IPS DF 6.9 (cell line): ENCODE data around the gene CEBPZOS.
"Not testable (repeated sequence)": the region's sequence is repeated elsewhere in the genome, so short reads cannot be mapped to it uniquely, and the experiment has no call there.

Experiments used
- DNase-seq: peaks from one replicate; pipeline ENCODE4 v3.0.0-alpha.2; 2013; ENCODE audit warnings: low read depth, low spot score
- H3K27ac ChIP-seq: one replicate; pipeline ENCODE4 v1.5.1; 2013; ENCODE audit warnings: low read length, control low read depth
- H3K27me3 ChIP-seq: 2 replicates; pipeline ENCODE4 v1.6.1; 2013; ENCODE audit warnings: mild to moderate bottlenecking, low read length; ENCODE audit not compliant: control insufficient read depth, insufficient read depth
- H3K36me3 ChIP-seq: 2 replicates; pipeline ENCODE4 v1.6.1; 2013; ENCODE audit warnings: low read length; ENCODE audit not compliant: control insufficient read depth, insufficient read depth
- H3K4me1 ChIP-seq: 2 replicates; pipeline ENCODE4 v1.6.1; 2013; ENCODE audit warnings: low read length; ENCODE audit not compliant: control insufficient read depth, insufficient read depth
- H3K4me3 ChIP-seq: 2 replicates; pipeline ENCODE4 v1.5.1; 2013; ENCODE audit warnings: mild to moderate bottlenecking, low read length
- H3K9me3 ChIP-seq: 2 replicates; pipeline ENCODE4 v1.6.1; 2013; ENCODE audit warnings: low read length, inconsistent platforms; ENCODE audit not compliant: control insufficient read depth, insufficient read depth
- WGBS: extraction: QIAGEN DNeasy Blood & Tissue Kit; methylation state at CpG from one replicate; pipeline ENCODE4 v1.1.7; 2013; ENCODE audit warnings: mixed read lengths, missing lambda C conversion rate; ENCODE audit not compliant: insufficient read length, insufficient coverage; 5-methylcytosine and 5-hydroxymethylcytosine counted together

Gene CEBPZOS

DNA sequence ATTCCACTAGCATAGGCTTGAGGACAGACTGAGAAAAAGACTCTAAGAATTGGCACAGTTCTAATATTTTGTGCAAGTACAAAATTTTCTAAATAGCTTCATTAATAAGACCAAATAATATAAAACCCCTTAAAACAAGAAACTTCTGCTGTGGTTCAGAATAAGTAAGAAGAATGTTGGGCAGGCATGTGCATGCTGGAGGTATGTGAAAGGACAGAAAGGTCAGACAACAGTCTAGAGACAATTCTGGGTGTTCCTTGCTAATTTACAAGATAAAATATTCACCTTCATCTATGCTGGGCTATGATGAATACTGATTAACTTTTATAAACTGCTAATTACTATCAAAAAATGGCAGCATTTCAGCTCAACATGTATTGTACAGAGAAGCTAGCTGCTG lies 14.9 kb downstream of the CEBPZOS start:
- no peaks in the 10 kb centered on the region for H3K4me1 ChIP-seq
- H3K27me3 ChIP-seq: no peaks in the 10 kb centered on the region
- DNase-seq: no peak
- H3K27ac ChIP-seq: no peak overlapping the region
- H3K36me3 ChIP-seq: peaks cover 34% of the 10 kb centered on the region; the same call in 1 of the 2 replicates
- no peaks in the 10 kb centered on the region for H3K9me3 ChIP-seq
- no peak overlapping the region for H3K4me3 ChIP-seq

- WGBS: 100% methylated on average over 1 of the region's 3 CpGs
- Histone ChIP-seq H3K36me3 (peaks cover 31% of the 10 kb centered on the region; the same call in 1 of the 2 replicates), H3K27ac (no peak overlapping the region)
Measured at GRCh38 chr2:37211939-37212338, 15.6 kb downstream of the CEBPZOS start.

DNA sequence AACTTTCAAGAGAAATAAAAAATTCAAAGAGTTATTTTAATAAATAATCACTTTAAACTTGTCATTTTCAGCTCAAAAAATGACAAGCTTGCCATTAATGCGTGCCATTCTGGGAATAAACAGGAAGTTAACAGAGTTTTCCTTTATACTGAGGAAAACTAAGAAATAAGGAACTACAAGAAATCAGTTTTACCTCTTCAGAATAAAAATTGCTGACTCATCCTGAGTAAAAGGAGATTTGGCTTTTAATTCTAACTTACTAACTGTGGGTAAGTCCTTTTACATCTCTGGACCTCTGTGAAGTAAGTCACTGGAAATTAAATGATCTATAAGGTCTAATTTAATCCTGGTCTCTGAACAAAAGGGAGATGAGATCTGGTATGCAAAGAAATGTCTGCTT lies 19.0 kb downstream of the CEBPZOS start:
- H3K27ac ChIP-seq: no peak overlapping the region
- WGBS: no CpG with 5 or more reads among the region's 1 CpG
- no peak for DNase-seq
- H3K36me3 ChIP-seq: peaks cover 26% of the 10 kb centered on the region; the same call in 1 of the 2 replicates
- H3K9me3 ChIP-seq: no peaks in the 10 kb centered on the region
- no peaks in the 10 kb centered on the region for H3K4me1 ChIP-seq
- H3K27me3 ChIP-seq: no peaks in the 10 kb centered on the region
- H3K4me3 ChIP-seq: no peak overlapping the region

More at GRCh38 chr2:37211939-37212338, 15.6 kb downstream of the CEBPZOS start:
- Histone ChIP-seq H3K4me3 (no peak overlapping the region), H3K27me3 (no peaks in the 10 kb centered on the region), H3K4me1 (no peaks in the 10 kb centered on the region), H3K9me3 (no peaks in the 10 kb centered on the region)
- no peak for DNase-seq

- no CpG with 5 or more reads among the region's 4 CpGs for WGBS
- no peaks in the 10 kb centered on the region for H3K27me3 ChIP-seq
- no peaks in the 10 kb centered on the region for H3K9me3 ChIP-seq
- no peak overlapping the region for H3K27ac ChIP-seq
- peaks cover 15% of the 10 kb centered on the region; the same call in 1 of the 2 replicates for H3K36me3 ChIP-seq
- no peak overlapping the region for H3K4me3 ChIP-seq
- DNase-seq: no peak
- no peaks in the 10 kb centered on the region for H3K4me1 ChIP-seq
Measured at GRCh38 chr2:37219046-37219445, 22.8 kb downstream of the CEBPZOS start.

DNA sequence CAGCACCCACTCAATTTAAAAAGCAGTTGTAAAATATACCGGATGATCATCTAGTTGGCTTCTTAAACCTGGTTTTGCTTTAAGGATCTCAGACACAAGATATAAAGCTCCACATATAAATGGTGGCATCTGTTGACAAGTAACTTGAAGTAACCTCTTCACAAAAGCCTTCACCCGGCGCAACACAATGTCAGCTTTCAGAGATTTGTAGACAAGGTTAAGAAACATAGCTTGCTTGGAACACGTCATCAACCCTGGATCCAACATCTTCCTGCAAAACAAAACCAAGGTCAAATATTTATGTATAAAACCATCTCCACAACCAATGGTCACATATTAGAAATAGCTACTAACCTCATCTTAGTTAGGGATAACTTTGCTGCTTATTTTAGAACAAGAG lies 26.8 kb downstream of the CEBPZOS start:
- no peaks in the 10 kb centered on the region for H3K27me3 ChIP-seq
- no peak overlapping the region for H3K4me3 ChIP-seq
- no peak for DNase-seq
- peaks cover 3% of the 10 kb centered on the region; the same call in 1 of the 2 replicates for H3K4me1 ChIP-seq
- WGBS: no CpG with 5 or more reads among the region's 4 CpGs
- no peaks in the 10 kb centered on the region for H3K9me3 ChIP-seq
- H3K36me3 ChIP-seq: peaks cover 13% of the 10 kb centered on the region; the same call in 1 of the 2 replicates
- no peak overlapping the region for H3K27ac ChIP-seq

DNA sequence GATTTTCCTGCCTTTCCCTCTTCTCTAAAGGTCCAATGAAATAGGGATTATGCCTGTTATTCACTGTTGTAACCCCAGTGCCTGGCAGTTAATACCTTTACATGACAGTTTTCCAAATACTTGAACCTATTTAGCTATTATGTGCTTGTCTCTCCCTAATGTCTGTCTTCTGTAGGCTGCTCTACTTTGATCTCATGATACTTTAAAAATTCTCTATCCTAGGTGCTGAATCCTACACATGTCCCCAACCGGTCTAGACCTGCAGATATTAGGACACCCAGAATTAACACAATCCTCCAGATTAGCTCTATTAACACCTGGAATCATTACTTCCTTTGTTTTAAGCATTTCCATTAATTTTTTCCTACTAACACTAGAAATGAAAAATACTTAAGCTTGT lies 27.8 kb downstream of the CEBPZOS start:
- no CpG with 5 or more reads among the region's 1 CpG for WGBS
- Histone ChIP-seq H3K27me3 (no peaks in the 10 kb centered on the region), H3K4me1 (peaks cover 3% of the 10 kb centered on the region; the same call in 1 of the 2 replicates), H3K9me3 (no peaks in the 10 kb centered on the region), H3K4me3 (no peak overlapping the region), H3K27ac (no peak overlapping the region), H3K36me3 (peaks cover 17% of the 10 kb centered on the region; the same call in 1 of the 2 replicates)
- no peak for DNase-seq

DNA sequence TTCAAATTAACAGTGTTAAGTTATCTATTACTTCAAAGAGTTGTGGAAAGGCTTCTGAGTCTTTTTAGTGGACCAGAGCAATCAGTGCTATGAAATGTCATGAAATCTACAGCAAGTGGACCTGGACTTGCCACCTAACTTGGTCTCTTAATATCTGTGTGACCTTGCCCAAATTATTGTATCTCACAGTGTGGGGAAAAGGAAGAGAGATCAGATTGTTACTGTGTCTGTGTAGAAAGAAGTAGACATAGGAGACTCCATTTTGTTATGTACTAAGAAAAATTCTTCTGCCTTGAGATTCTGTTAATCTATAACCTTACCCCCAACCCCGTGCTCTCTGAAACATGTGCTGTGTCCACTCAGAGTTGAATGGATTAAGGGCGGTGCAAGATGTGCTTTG lies 28.8 kb downstream of the CEBPZOS start:
- not testable (repeated sequence) for H3K9me3 ChIP-seq, DNase-seq, H3K27me3 ChIP-seq, H3K4me3 ChIP-seq, H3K27ac ChIP-seq, H3K4me1 ChIP-seq
- WGBS: no CpG with 5 or more reads among the region's 2 CpGs
- peaks cover 15% of the 10 kb centered on the region; the same call in 1 of the 2 replicates for H3K36me3 ChIP-seq

- Histone ChIP-seq H3K9me3 (no peaks in the 10 kb centered on the region), H3K27me3 (no peaks in the 10 kb centered on the region), H3K27ac (no peak overlapping the region), H3K4me3 (peak overlapping the region; percentile 7; the same call in 1 of the 2 replicates), H3K36me3 (peaks cover 5% of the 10 kb centered on the region; the same call in 1 of the 2 replicates), H3K4me1 (peaks cover 4% of the 10 kb centered on the region; the same call in 1 of the 2 replicates)
- WGBS: no CpG with 5 or more reads among the region's 4 CpGs
- DNase-seq: no peak
Measured at GRCh38 chr2:37226863-37227262, 30.6 kb downstream of the CEBPZOS start.

DNA sequence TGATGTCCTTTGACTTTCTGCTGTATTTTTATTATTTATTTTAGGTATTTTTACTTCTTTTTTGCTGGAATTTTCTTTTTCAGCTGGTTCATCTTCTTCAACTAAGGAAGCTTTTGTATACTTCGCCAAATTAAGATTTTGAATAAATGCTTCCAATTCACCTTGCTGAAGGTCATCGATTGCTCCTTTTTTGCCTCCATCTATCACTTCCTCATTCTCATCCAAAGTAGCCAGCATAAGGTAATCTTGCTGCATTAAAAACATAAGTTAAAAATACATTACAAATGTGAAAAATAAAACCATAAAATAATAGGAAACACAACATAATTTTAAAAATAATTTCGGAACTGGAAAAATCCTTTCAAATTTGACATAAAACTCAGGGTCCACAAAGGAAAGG lies 32.5 kb downstream of the CEBPZOS start:
- WGBS: no CpG with 5 or more reads among the region's 3 CpGs

DNA sequence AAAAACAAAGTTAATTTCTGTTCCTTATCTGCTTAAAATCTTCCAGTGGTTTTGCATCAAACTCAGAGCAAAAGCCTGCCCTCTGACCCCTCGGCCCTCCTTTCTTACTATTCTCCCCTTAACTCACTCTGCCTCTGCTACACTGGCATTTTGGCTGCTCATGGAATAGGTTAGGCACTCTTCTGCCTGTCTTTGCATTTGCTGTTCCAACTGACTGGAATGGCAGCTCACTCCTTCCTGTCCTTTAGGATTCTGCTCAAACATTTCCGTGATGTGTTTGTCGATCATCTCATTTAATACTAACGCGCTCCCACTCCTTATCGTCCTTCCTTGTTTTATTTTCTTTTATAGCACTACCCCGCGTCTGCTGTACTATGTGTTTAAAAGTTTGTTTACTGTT lies 34.3 kb downstream of the CEBPZOS start:
- Histone ChIP-seq H3K27ac (no peak overlapping the region), H3K27me3 (no peaks in the 10 kb centered on the region), H3K4me1 (peaks cover 4% of the 10 kb centered on the region; the same call in 1 of the 2 replicates)

More for the DNA sequence above, 32.5 kb downstream of the CEBPZOS start:
- no peaks in the 10 kb centered on the region for H3K9me3 ChIP-seq
- DNase-seq: no peak
- no peak overlapping the region for H3K4me3 ChIP-seq
- peaks cover 4% of the 10 kb centered on the region; the same call in 1 of the 2 replicates for H3K4me1 ChIP-seq
- H3K27ac ChIP-seq: no peak overlapping the region
- H3K27me3 ChIP-seq: no peaks in the 10 kb centered on the region
- peaks cover 5% of the 10 kb centered on the region; the same call in 1 of the 2 replicates for H3K36me3 ChIP-seq

More for the DNA sequence above, 34.3 kb downstream of the CEBPZOS start:
- peak overlapping the region; percentile 82; the same call in 1 of the 2 replicates for H3K4me3 ChIP-seq
- peaks cover 5% of the 10 kb centered on the region; the same call in 1 of the 2 replicates for H3K36me3 ChIP-seq
- WGBS: no CpG with 5 or more reads among the region's 8 CpGs
- DNase-seq: no peak
- H3K9me3 ChIP-seq: no peaks in the 10 kb centered on the region
